Measurements from ENCODE around the gene ANKH.
A peak's percentile ranks its signal among the peaks of the same experiment; 100 is the strongest.

Gene ANKH

DNA sequence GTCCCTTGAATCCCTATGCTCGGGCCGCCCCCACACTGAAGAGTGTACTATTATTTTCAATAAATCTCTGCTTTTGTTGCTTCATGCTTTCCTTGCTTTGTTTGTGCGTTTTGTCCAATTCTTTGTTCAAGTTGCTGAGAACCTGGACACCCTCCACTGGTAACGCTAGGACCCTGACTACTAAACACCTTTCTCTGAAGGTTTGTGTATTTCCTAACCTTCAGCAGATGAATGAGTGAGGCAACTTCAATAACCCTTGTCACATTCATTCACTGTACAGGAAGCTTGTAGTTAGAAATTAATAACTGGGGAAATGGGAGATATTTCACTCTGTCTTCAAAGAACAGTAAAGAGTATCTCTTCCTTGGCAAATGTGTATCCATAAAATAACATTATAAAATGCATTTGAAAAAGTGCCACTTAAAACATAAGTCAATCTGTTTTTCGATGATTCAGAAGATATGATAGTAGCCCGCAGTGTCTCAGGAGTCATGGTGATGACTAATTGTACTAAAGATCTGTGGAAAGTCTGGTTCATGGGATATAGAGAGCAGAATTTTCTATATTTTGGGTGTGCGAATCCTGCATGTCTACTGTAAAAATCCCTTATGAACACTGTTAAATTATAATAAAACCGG is 43.2 kb upstream of the ANKH start:
- H3K27ac ChIP-seq (ENCODE audit: poor library complexity, severe bottlenecking), result peak overlapping the region; percentile 52
- ATAC-seq (ENCODE audit: low read depth), result peak; percentile 93
- DNase-seq (ENCODE audit: low spot score), result no peak
- no peaks in the 10 kb centered on the region for H3K27me3 ChIP-seq (ENCODE audit: insufficient read depth, poor library complexity, severe bottlenecking)
- H3K9me3 ChIP-seq (ENCODE audit: severe bottlenecking), result no peaks in the 10 kb centered on the region
- no peaks in the 10 kb centered on the region for H3K36me3 ChIP-seq (ENCODE audit: low read depth)
- peaks cover 17% of the 10 kb centered on the region for H3K4me1 ChIP-seq (ENCODE audit: insufficient read depth, poor library complexity, severe bottlenecking)
- TF ChIP-seq, protein P1, sequence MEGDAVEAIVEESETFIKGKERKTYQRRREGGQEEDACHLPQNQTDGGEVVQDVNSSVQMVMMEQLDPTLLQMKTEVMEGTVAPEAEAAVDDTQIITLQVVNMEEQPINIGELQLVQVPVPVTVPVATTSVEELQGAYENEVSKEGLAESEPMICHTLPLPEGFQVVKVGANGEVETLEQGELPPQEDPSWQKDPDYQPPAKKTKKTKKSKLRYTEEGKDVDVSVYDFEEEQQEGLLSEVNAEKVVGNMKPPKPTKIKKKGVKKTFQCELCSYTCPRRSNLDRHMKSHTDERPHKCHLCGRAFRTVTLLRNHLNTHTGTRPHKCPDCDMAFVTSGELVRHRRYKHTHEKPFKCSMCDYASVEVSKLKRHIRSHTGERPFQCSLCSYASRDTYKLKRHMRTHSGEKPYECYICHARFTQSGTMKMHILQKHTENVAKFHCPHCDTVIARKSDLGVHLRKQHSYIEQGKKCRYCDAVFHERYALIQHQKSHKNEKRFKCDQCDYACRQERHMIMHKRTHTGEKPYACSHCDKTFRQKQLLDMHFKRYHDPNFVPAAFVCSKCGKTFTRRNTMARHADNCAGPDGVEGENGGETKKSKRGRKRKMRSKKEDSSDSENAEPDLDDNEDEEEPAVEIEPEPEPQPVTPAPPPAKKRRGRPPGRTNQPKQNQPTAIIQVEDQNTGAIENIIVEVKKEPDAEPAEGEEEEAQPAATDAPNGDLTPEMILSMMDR (IDR thresholded peaks at IDR 0.05; ENCODE audit: poor library complexity, severe bottlenecking), result no peak
- no peak overlapping the region for H3K4me3 ChIP-seq (ENCODE audit: severe bottlenecking)

DNA sequence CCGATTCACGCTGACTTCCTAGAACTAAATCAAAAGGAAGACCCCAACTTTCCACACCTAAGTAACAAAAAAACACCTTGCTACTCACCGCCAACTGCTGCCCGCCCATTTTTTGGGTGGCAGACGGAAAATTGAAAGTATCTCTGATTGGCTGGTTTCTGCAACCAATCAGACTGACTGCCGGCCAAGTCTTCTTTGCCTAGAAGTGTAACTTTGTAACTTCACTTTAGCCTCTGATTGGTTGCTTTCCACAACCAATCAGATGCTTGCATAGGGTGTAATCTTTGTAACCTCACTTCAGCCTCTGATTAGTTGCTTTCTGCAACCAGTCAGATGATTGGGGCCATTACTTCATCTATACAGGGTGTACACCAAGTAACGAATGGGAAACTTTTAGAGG is 42.6 kb upstream of the ANKH start:
- Histone ChIP-seq H3K9me3 (ENCODE audit: severe bottlenecking) (no peaks in the 10 kb centered on the region), H3K4me3 (ENCODE audit: severe bottlenecking) (no peak overlapping the region), H3K4me1 (ENCODE audit: insufficient read depth, poor library complexity, severe bottlenecking) (peaks cover 17% of the 10 kb centered on the region), H3K27me3 (ENCODE audit: insufficient read depth, poor library complexity, severe bottlenecking) (no peaks in the 10 kb centered on the region), H3K36me3 (ENCODE audit: low read depth) (no peaks in the 10 kb centered on the region), H3K27ac (ENCODE audit: poor library complexity, severe bottlenecking) (peak overlapping the region; percentile 52)
- TF ChIP-seq, protein P1 (IDR thresholded peaks at IDR 0.05; ENCODE audit: poor library complexity, severe bottlenecking), result no peak
- DNase-seq (ENCODE audit: low spot score) (no peak), ATAC-seq (ENCODE audit: low read depth) (no peak)

DNA sequence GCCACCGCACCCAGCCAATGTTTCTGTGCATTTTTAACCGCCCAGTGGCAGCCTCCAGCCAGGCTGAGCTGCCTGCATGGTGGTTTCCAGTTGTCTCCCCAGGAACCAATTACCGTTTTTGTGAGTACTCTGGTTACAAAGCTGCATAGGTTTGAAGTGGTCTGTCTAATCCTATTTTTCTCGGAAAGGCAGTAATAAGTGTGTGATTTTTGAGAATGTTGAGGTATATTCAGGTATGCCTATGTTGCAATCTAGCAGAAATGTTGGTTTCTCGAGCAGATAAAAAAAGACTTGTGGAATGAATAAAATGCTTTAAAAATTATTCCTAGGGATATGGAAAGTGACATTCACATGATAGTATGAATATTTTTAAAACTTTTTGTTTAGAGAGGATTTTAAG is 41.5 kb upstream of the ANKH start:
- Histone ChIP-seq H3K4me1 (ENCODE audit: insufficient read depth, poor library complexity, severe bottlenecking) (peaks cover 19% of the 10 kb centered on the region), H3K27me3 (ENCODE audit: insufficient read depth, poor library complexity, severe bottlenecking) (no peaks in the 10 kb centered on the region), H3K9me3 (ENCODE audit: severe bottlenecking) (no peaks in the 10 kb centered on the region), H3K27ac (ENCODE audit: poor library complexity, severe bottlenecking) (no peak overlapping the region), H3K4me3 (ENCODE audit: severe bottlenecking) (no peak overlapping the region), H3K36me3 (ENCODE audit: low read depth) (no peaks in the 10 kb centered on the region)
- DNase-seq (ENCODE audit: low spot score) (no peak), ATAC-seq (ENCODE audit: low read depth) (no peak)
- TF ChIP-seq, protein P1 (IDR thresholded peaks at IDR 0.05; ENCODE audit: poor library complexity, severe bottlenecking), result no peak

DNA sequence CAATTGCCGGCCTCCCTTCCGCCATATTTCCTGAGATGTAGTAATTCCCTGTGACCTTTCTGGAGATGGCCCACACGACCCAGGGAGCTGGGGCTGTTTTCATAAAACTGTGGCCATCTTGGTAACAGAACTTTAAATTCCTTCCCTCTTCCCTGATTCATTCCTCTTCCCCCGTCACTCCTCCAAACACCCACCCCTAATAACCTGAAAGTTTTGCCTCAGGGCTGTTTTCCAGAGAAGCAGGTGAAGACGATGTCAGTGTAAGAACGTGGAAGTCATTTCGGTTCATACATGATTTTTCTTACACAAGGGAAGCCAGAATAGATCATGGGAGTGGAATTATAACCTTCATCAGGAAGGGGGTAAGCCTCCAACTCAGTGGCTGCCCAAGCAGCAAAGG is 40.6 kb upstream of the ANKH start:
- DNase-seq (ENCODE audit: low spot score) (no peak), ATAC-seq (ENCODE audit: low read depth) (no peak)
- Histone ChIP-seq H3K36me3 (ENCODE audit: low read depth) (no peaks in the 10 kb centered on the region), H3K4me1 (ENCODE audit: insufficient read depth, poor library complexity, severe bottlenecking) (peaks cover 12% of the 10 kb centered on the region), H3K9me3 (ENCODE audit: severe bottlenecking) (no peaks in the 10 kb centered on the region), H3K27ac (ENCODE audit: poor library complexity, severe bottlenecking) (no peak overlapping the region), H3K27me3 (ENCODE audit: insufficient read depth, poor library complexity, severe bottlenecking) (no peaks in the 10 kb centered on the region), H3K4me3 (ENCODE audit: severe bottlenecking) (no peak overlapping the region)
- TF ChIP-seq, protein P1 (IDR thresholded peaks at IDR 0.05; ENCODE audit: poor library complexity, severe bottlenecking), result no peak

DNA sequence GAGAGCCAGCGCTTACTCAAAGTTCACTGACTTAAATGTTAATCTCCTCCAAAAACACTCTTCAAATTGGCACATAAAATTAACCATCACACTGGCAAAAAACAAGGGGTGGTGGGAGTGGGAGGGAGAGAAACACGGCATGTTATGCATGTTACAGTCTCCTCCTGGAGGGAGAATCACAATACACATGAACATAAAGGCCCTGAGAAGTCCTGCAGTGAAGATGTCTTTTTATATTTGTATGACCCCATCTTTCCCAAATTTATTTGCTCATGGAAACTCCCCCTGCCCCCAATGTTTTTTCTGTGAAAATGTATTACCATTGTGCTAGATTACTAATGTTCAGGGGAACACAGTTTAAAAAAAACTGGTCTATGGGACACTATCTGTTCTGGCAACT is 37.8 kb upstream of the ANKH start:
- TF ChIP-seq, protein P1 (IDR thresholded peaks at IDR 0.05; ENCODE audit: poor library complexity, severe bottlenecking), result no peak
- no peak overlapping the region for H3K27ac ChIP-seq (ENCODE audit: poor library complexity, severe bottlenecking)
- H3K4me1 ChIP-seq (ENCODE audit: insufficient read depth, poor library complexity, severe bottlenecking), result peaks cover 3% of the 10 kb centered on the region
- H3K36me3 ChIP-seq (ENCODE audit: low read depth), result no peaks in the 10 kb centered on the region
- H3K27me3 ChIP-seq (ENCODE audit: insufficient read depth, poor library complexity, severe bottlenecking), result no peaks in the 10 kb centered on the region
- no peak for ATAC-seq (ENCODE audit: low read depth)
- no peak for DNase-seq (ENCODE audit: low spot score)
- no peak overlapping the region for H3K4me3 ChIP-seq (ENCODE audit: severe bottlenecking)
- no peaks in the 10 kb centered on the region for H3K9me3 ChIP-seq (ENCODE audit: severe bottlenecking)

Data from RWPE2 (cell line).